Trophoblast cell (in vitro differentiated cells and primary cell): ENCODE results near the gene PEDS1.
"Not testable (repeated sequence)": the region's sequence is repeated elsewhere in the genome, so short reads cannot be mapped to it uniquely, and the experiment has no call there.

ENCODE experiments used
- DNase-seq, 2 donors: peaks; one replicate each; pipeline ENCODE4 v3.0.0-alpha.2; 2016
- H2AFZ ChIP-seq: 2 replicates; pipeline ENCODE4 v1.6.1; 2013; ENCODE audit warnings: low read length, moderate library complexity, mild to moderate bottlenecking; ENCODE audit not compliant: insufficient read depth, poor library complexity
- H2AK5ac ChIP-seq: 2 replicates; pipeline ENCODE4 v1.6.1; 2013; ENCODE audit warnings: mild to moderate bottlenecking, low read length
- H2BK120ac ChIP-seq: 2 replicates; pipeline ENCODE4 v1.6.1; 2013; ENCODE audit warnings: low read length, mild to moderate bottlenecking, moderate library complexity; ENCODE audit not compliant: insufficient read depth, poor library complexity
- H2BK12ac ChIP-seq: 2 replicates; pipeline ENCODE4 v1.6.1; 2013; ENCODE audit warnings: mild to moderate bottlenecking, low read length, moderate library complexity
- H2BK5ac ChIP-seq: 2 replicates; pipeline ENCODE4 v1.6.1; 2013; ENCODE audit warnings: low read length, low read depth, moderate library complexity, mild to moderate bottlenecking; ENCODE audit not compliant: poor library complexity
- H3K14ac ChIP-seq: 2 replicates; pipeline ENCODE4 v1.6.1; 2013; ENCODE audit warnings: mild to moderate bottlenecking, low read length
- H3K18ac ChIP-seq: 2 replicates; pipeline ENCODE4 v1.6.1; 2013; ENCODE audit warnings: mild to moderate bottlenecking, low read length
- H3K23ac ChIP-seq: 2 replicates; pipeline ENCODE4 v1.6.1; 2013; ENCODE audit warnings: low read length
- H3K27ac ChIP-seq: 2 replicates; pipeline ENCODE4 v1.5.1; 2013; ENCODE audit warnings: low read depth, mild to moderate bottlenecking, inconsistent platforms, low read length, moderate library complexity
- H3K27me3 ChIP-seq: 2 replicates; pipeline ENCODE4 v1.6.1; 2013; ENCODE audit warnings: inconsistent platforms, mild to moderate bottlenecking, low read length, moderate library complexity; ENCODE audit not compliant: insufficient read depth
- H3K36me3 ChIP-seq, 2 experiments: 1 replicate in 1 of 2; 2 replicates in 1 of 2; pipeline ENCODE4 v1.6.1; 2013; ENCODE audit warnings: low read length in 2 of 2, mild to moderate bottlenecking in 2 of 2, moderate library complexity in 1 of 2; ENCODE audit not compliant: insufficient read depth in 2 of 2, control insufficient read depth in 1 of 2
- H3K4ac ChIP-seq: 2 replicates; pipeline ENCODE4 v1.6.1; 2013; ENCODE audit warnings: low read depth, mild to moderate bottlenecking, low read length, moderate library complexity
- H3K4me1 ChIP-seq, 2 experiments: 1 replicate in 1 of 2; 2 replicates in 1 of 2; pipeline ENCODE4 v1.6.1; 2013; ENCODE audit warnings: low read length in 2 of 2, mild to moderate bottlenecking in 2 of 2, moderate library complexity in 1 of 2; ENCODE audit not compliant: insufficient read depth in 2 of 2, control insufficient read depth in 1 of 2
- H3K4me2 ChIP-seq: 2 replicates; pipeline ENCODE4 v1.6.1; 2013; ENCODE audit warnings: inconsistent platforms, mild to moderate bottlenecking, low read length, moderate library complexity
- H3K4me3 ChIP-seq: 2 replicates; pipeline ENCODE4 v1.5.1; 2013; ENCODE audit warnings: mild to moderate bottlenecking, low read depth, low read length, inconsistent platforms
- H3K79me1 ChIP-seq: one replicate; pipeline ENCODE4 v1.6.1; 2013; ENCODE audit warnings: low read length
- H3K79me2 ChIP-seq: 2 replicates; pipeline ENCODE4 v1.6.1; 2013; ENCODE audit warnings: low read length, mild to moderate bottlenecking; ENCODE audit not compliant: control insufficient read depth, insufficient read depth, poor library complexity
- H3K9ac ChIP-seq: 2 replicates; pipeline ENCODE4 v1.6.1; 2013; ENCODE audit warnings: mild to moderate bottlenecking, low read length
- H3K9me3 ChIP-seq: 2 replicates; pipeline ENCODE4 v1.6.1; 2013; ENCODE audit warnings: low read depth, mild to moderate bottlenecking, control low read depth, inconsistent platforms, low read length; ENCODE audit not compliant: insufficient read depth
- H4K12ac ChIP-seq: 2 replicates; pipeline ENCODE4 v1.6.1; 2013; ENCODE audit warnings: low read depth, mild to moderate bottlenecking, low read length, moderate library complexity
- H4K8ac ChIP-seq: 2 replicates; pipeline ENCODE4 v1.6.1; 2013; ENCODE audit warnings: low read depth, mild to moderate bottlenecking, low read length, moderate library complexity
- H4K91ac ChIP-seq: one replicate; pipeline ENCODE4 v1.6.1; 2013; ENCODE audit warnings: low read depth, mild to moderate bottlenecking, low read length, moderate library complexity
- WGBS: extraction: QIAGEN DNeasy Blood & Tissue Kit; methylation state at CpG from one replicate; pipeline ENCODE4 v1.1.7; 2013; ENCODE audit warnings: missing lambda C conversion rate; ENCODE audit not compliant: insufficient read length, insufficient coverage; ENCODE audit errors: extremely low coverage; 5-methylcytosine and 5-hydroxymethylcytosine counted together

The PEDS1 gene

GRCh38 chr20:50140339-50140859 lies 13.1 kb downstream of the PEDS1 start:
- no peak overlapping the region for H2AK5ac ChIP-seq
- H3K36me3 ChIP-seq, result peaks cover 66 to 67% of the 10 kb centered on the region in 2 experiments
- no peak overlapping the region for H4K8ac ChIP-seq
- H3K9me3 ChIP-seq, result peaks cover 2% of the 10 kb centered on the region
- no peak overlapping the region for H2BK120ac ChIP-seq
- no peak overlapping the region for H4K12ac ChIP-seq
- no peak overlapping the region for H2AFZ ChIP-seq
- H3K14ac ChIP-seq, result no peak overlapping the region
- no CpG with 5 or more reads among the region's 11 CpGs for WGBS
- H2BK12ac ChIP-seq, result no peak overlapping the region
- peak overlapping the region; percentile 60 for H3K4ac ChIP-seq
- H3K27ac ChIP-seq, result no peak overlapping the region
- no peaks in the 10 kb centered on the region for H3K27me3 ChIP-seq
- H3K79me2 ChIP-seq, result peaks cover 17% of the 10 kb centered on the region
- no peak for DNase-seq
- H3K79me1 ChIP-seq, result peaks cover 5% of the 10 kb centered on the region
- H3K23ac ChIP-seq, result no peak overlapping the region
- H3K4me1 ChIP-seq, result peaks cover 26 to 39% of the 10 kb centered on the region in 2 experiments
- no peak overlapping the region for H3K4me2 ChIP-seq
- no peak overlapping the region for H2BK5ac ChIP-seq
- no peak overlapping the region for H4K91ac ChIP-seq
- H3K4me3 ChIP-seq, result no peak overlapping the region
- peak overlapping the region; percentile 33 for H3K18ac ChIP-seq
- no peak overlapping the region for H3K9ac ChIP-seq

GRCh38 chr20:50138479-50139393 lies 14.8 kb downstream of the PEDS1 start:
- Histone ChIP-seq H3K27me3 (no peaks in the 10 kb centered on the region), H4K91ac (no peak overlapping the region), H3K9me3 (peaks cover 2% of the 10 kb centered on the region), H3K79me2 (peaks cover 16% of the 10 kb centered on the region), H2BK120ac (no peak overlapping the region), H3K36me3 (peaks cover 75 to 76% of the 10 kb centered on the region in 2 experiments), H4K8ac (no peak overlapping the region), H3K4me3 (no peak overlapping the region), H3K4me2 (no peak overlapping the region), H2AK5ac (no peak overlapping the region), H3K9ac (no peak overlapping the region), H3K23ac (no peak overlapping the region), H3K4ac (peak overlapping the region; percentile 31), H3K27ac (no peak overlapping the region), H2BK5ac (peak overlapping the region; percentile 7), H4K12ac (no peak overlapping the region), H2AFZ (no peak overlapping the region), H3K79me1 (peaks cover 5% of the 10 kb centered on the region), H3K14ac (no peak overlapping the region), H2BK12ac (no peak overlapping the region), H3K4me1 (peaks cover 26 to 33% of the 10 kb centered on the region in 2 experiments), H3K18ac (peak overlapping the region; percentile 20)
- no CpG with 5 or more reads among the region's 29 CpGs for WGBS
- no peak for DNase-seq

- Histone ChIP-seq H2BK120ac (no peak overlapping the region), H4K12ac (no peak overlapping the region), H3K27ac (no peak overlapping the region), H3K27me3 (no peaks in the 10 kb centered on the region), H3K9ac (no peak overlapping the region), H3K4me2 (no peak overlapping the region), H3K9me3 (no peaks in the 10 kb centered on the region), H3K14ac (no peak overlapping the region), H3K79me2 (peaks cover 16% of the 10 kb centered on the region), H2AK5ac (no peak overlapping the region), H3K79me1 (peaks cover 3% of the 10 kb centered on the region), H2AFZ (no peak overlapping the region), H4K8ac (no peak overlapping the region), H2BK12ac (no peak overlapping the region), H3K36me3 (peaks cover 77 to 79% of the 10 kb centered on the region in 2 experiments), H3K4me3 (no peak overlapping the region), H3K18ac (no peak overlapping the region), H3K4ac (peak overlapping the region; percentile 54), H3K4me1 (peaks cover 23 to 31% of the 10 kb centered on the region in 2 experiments), H3K23ac (no peak overlapping the region), H4K91ac (no peak overlapping the region), H2BK5ac (no peak overlapping the region)
- DNase-seq, result no peak
- WGBS, result no CpG with 5 or more reads among the region's 5 CpGs
Measured at GRCh38 chr20:50138120-50138478, 15.4 kb downstream of the PEDS1 start.

GRCh38 chr20:50137702-50138101 lies 15.8 kb downstream of the PEDS1 start:
- H3K27ac ChIP-seq, H3K4me3 ChIP-seq, H3K14ac ChIP-seq, H3K23ac ChIP-seq, H3K79me1 ChIP-seq, H4K91ac ChIP-seq, H2BK12ac ChIP-seq, H2AK5ac ChIP-seq, H2BK120ac ChIP-seq, H3K18ac ChIP-seq, H4K12ac ChIP-seq, H2BK5ac ChIP-seq, H3K4me2 ChIP-seq, H3K9me3 ChIP-seq, H3K27me3 ChIP-seq, H2AFZ ChIP-seq, H4K8ac ChIP-seq, H3K9ac ChIP-seq: not testable (repeated sequence)
- peak overlapping the region; percentile 42 for H3K4ac ChIP-seq
- no CpG with 5 or more reads among the region's 13 CpGs for WGBS
- peak in 1 of 2 donors; percentile 39 for DNase-seq
- H3K4me1 ChIP-seq, result peaks cover 21 to 29% of the 10 kb centered on the region in 2 experiments
- H3K36me3 ChIP-seq, result peaks cover 77 to 79% of the 10 kb centered on the region in 2 experiments
- H3K79me2 ChIP-seq, result peaks cover 16% of the 10 kb centered on the region
